NCI-H2171 treated with DMSO at 0.1 percent for 48 hours (cell line): ENCODE results near the gene FAAP20.

Experiments used
- DNase-seq: peaks from one replicate; lab custom pipeline; 2025; lab: John Stamatoyannopoulos, UW

FAAP20 gene

GRCh38 chr1:2210084-2210653 lies 15.6 kb upstream of the FAAP20 start:
- no peak for DNase-seq

DNA sequence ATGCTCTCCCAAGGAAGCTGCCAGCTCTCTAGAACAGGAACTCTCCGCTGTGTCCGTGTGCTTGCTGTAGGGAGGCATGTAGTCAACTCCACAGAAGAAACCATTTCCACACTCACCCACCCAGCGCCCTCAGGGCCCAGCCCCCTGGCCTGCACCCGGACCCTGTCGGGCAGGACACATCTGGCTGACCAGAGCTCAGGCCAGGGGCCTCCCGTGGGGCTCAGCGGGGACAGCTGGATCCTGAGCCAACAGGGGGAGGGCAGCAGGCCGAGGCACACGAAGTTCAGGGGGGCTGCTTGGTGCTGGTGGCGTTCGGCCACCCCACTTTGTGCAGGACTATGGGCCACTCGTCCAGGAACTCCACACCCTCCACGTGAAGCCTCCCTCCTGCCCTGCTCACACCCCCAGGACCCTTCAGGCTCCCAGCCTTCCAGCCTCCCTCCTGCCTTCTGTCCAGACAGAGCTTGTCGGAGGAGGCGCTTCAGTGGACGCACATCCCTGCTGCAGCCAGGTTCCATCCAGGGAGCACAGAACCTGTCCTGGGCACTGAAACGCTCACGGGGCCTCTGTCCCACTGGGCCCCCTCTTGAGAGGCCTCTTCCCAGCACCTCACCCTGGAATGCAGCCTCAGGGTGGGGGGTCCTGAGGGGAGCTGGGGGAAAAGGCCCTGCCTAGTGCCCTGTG lies 15.0 kb upstream of the FAAP20 start:
- DNase-seq: no peak

DNA sequence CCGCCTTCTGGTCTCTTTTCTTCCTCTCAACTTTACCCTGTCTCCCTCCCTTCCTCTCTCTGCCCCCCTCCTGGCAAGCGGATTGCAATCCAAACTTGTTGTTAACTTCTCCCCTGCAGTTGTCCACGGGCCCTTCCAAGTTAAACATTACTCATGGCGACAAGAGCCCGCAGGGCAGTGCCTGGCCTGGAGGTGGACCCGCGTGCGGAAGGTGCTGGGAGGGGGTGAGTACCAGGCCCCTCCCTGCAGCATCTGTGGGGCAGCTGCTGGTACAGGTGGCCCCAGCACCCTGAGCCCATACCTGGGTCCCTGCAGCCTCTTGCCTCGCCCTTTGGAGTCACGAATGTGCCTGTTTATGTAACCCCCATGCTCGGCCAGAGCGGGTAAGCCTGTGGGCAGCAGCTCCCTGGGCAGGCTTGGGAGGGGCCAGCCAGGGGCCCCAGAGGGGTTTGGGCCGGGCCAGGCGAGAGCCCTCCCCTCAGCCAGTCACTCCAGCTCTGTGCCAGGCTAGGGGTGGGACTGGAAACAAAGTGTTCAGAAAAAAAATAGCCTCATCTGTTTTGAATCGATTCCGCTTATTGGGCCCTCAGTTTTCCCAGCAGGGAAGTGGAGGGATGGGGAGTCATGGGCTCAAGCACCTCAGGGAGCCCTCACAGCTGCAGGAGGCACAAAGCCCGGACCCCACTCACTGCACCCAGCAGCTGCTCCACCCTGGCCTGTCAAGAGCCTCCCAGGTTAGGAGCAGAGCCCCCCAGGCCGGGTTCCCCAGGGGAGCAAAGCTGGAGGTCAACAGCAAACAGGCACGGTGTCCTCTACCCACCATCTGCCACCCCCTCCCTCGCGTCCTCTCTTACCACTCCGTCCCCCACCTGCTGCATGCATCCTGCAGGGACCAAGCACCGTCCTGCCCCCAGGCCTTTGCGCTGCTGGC lies 14.0 kb upstream of the FAAP20 start:
- no peak for DNase-seq

DNA sequence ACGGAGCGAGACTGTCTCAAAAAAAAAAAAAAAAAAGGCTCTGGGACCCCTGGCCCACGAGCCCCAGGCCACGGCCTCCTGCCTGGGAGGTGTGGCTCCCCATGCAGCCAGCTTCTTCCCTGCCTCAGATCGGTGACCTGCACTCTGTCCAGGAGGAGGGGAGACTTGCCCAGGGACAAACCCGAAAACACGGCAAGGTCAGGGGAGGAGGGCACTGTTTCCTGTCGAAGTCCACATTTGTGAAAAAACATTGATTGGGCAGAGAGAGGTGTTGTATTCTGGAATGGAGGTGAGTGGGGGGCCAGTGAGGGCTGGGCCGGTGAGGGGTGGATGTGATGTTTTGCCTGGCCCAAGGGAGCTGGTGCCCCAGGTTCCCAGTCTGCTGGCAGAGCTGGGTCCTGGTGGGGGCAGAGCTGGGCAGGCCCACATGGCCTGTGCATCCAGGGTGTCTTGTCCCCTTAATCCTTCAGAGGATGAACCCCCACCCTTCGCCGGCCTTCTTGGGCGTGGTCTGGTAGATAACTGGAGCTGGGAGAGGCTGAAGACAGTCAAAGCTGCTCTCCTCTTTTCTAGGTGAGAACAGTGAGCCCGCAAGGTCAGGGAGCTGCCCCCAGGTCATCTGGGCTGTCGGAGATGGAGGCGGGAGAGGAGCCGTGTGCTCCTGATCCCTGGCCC lies 12.4 kb upstream of the FAAP20 start:
- no peak for DNase-seq

GRCh38 chr1:2205191-2205952 lies 10.8 kb upstream of the FAAP20 start:
- peak; percentile 71 for DNase-seq

- no peak for DNase-seq
These were observed 10.0 kb upstream of the FAAP20 start for GRCh38 chr1:2204415-2205190.

DNA sequence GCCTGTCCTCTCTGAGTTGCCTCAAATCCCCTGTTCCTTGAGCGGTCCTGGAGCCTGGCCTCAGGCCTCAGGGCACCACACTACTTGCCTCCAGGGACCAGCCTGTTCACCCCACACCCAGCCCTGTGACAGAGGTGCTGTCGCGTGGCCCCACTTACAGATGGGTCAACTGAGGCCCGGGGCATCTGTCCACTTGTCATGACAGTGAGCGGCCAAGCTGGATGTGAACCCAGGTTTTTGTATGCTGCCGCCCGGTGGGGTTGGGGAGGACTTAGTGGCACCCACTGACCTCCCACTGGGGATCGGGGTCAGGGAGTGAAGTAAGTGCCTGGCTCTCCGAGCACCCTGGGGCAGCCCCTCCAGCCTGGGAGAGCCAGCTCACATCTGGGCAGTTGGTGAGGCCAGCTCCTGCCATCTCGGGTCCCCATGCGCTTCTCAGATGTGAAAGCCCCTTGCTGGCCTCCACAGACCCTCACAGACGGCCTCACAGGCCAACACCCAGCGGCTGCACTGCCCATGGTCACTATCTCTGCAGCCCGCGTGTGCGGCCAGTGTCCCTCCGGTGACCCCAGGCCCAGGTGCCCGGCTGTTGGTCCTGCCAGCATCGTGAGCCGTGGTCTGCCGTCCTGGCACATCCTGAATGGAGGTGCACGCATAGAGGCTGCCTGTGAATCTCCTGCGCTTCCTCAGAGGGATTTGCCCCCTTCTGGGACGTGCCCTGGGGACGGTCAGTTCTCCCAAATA lies 9.3 kb upstream of the FAAP20 start:
- DNase-seq: no peak

GRCh38 chr1:2202843-2203601 lies 8.4 kb upstream of the FAAP20 start:
- DNase-seq: no peak

DNA sequence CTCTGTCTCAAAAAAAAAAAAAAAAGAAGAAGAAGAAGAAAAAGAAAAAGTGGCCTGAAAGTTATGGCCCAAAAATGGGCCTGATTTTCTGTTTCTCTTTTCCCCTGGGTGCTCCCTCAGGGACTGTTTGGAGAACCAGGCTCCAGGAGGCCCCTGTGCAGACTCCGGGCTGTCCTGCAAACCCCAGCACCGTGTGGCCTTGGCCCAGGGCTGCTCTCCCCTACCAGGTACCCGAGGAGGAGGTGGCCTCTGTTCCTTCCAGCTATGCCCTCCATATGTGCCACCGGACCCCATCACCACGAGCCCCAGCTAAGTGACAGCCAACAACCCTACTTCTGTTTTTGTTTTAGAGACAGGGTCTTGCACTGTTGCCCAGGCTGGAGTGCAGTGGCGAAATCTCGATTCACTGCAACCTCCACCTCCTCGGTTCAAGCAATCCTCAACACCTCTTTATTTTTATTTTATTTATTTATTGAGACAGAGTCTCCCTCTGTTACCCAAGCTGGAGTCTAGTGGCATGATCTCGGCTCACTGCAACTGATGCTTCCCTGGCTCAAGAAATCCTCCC lies 7.5 kb upstream of the FAAP20 start:
- DNase-seq: no peak

DNA sequence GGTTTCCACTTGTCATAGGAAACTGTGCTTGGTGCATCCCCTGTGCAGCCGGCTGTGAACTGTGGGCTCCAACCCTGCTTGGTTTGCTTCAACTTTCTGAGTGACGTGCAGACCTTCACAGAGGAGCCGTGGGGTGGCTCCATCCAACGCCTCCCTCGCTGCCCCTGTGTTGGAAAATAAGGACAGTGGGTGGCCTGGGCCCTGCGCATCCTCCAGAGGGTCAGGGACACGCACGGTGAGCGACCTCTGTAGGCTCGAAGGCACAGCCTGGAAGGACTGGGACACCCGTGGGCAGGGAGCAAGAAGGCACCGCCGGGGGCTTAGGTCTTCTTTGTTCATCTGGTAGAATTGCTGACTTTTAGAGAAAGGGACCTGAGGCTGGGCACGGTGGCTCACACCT lies 6.5 kb upstream of the FAAP20 start:
- no peak for DNase-seq

GRCh38 chr1:2200308-2200943 lies 5.9 kb upstream of the FAAP20 start:
- no peak for DNase-seq

GRCh38 chr1:2199042-2199810 lies 4.7 kb upstream of the FAAP20 start:
- no peak for DNase-seq

DNA sequence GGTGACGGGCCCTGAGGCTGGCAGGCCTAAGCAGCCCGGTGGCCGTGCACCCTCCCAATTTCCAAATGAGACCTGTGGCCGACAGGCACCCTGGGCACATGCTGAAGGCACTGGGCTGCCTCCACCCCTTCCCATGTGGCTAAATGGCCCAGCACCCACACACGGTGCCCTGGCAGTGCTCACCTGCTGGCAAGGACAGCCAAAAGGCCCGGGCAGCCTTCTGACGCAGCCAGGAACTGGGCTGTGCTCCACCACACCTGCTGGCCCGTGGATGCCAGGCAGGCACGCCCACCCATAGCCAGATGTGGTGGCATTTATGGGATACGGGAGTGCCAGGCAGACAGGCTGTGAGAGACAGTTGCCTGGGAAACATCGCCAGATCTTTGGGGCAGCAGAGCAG lies 4.0 kb upstream of the FAAP20 start:
- DNase-seq: no peak

GRCh38 chr1:2197707-2198165 lies 3.2 kb upstream of the FAAP20 start:
- DNase-seq: no peak

DNA sequence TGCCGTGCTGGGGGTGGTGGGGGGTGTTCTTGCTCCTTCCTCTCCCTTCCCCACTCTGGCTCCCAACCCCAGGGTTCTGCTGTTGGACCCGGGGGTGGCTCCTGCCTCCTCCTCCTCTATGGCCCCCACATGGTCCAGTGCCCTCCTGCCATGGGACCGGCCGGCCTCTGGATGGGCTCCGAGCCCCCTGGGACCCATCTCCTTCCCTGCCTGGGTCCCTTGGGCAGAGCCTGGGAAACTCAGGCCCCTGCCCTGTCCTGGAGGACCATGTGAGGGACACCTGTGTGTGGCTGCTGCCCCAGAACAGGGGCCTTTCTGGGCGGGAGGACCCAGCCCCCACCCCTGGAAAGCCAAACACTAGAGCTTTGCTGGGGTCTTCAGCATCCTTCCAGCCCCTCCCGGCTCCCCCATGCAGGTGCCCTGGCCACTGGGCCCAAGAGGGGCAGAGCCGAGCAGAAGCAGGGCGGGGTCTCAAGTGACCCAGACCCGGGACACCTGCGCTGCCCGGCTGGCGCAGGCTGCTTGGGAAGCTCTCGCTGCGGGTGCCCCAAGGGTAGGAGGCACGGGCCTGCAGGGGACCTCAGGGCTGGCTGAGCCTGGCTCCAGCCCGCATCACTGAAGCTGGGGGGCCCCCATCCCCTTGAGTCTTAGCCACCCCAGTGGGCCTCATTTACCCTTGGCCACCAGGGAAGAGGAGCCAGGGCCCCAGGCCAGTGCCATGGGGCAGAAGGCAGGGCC lies 2.5 kb upstream of the FAAP20 start:
- DNase-seq: no peak

- peak; percentile 51 for DNase-seq
These were observed 1.2 kb upstream of the FAAP20 start for GRCh38 chr1:2195785-2196184.
